Caki2 (cell line): ENCODE data around the gene CDCA4. TPM values are rescaled to one million over a fixed set of nuclear protein-coding genes. Genes with fewer than 3 reads are reported as not detected.
A peak's percentile ranks its signal among the peaks of the same experiment; 100 is the strongest.

Experiments
- DNase-seq: peaks from one replicate; pipeline ENCODE4 v3.0.0-alpha.2; 2015; ENCODE audit warnings: low read depth
- in situ Hi-C: cut with HindIII; loops from 2 replicates; pipeline ENCODE4 v1.10.0; 2016; ENCODE audit warnings: low sequenced_read_pairs, low pct_unique_long_range_greater_than_20kb, mixed read lengths
- total RNA-seq: library from RNA; depleted of rRNA; stranded (reverse); fragments of >200 nt; shearing (Covaris generic); gene quantifications from 2 replicates; pipeline ENCODE4 v1.2.3, GENCODE V29; 2014; ENCODE audit warnings: low replicate concordance

CDCA4 gene
- total RNA-seq, 1 experiment from 2014 or later, result 30.3 TPM

DNA sequence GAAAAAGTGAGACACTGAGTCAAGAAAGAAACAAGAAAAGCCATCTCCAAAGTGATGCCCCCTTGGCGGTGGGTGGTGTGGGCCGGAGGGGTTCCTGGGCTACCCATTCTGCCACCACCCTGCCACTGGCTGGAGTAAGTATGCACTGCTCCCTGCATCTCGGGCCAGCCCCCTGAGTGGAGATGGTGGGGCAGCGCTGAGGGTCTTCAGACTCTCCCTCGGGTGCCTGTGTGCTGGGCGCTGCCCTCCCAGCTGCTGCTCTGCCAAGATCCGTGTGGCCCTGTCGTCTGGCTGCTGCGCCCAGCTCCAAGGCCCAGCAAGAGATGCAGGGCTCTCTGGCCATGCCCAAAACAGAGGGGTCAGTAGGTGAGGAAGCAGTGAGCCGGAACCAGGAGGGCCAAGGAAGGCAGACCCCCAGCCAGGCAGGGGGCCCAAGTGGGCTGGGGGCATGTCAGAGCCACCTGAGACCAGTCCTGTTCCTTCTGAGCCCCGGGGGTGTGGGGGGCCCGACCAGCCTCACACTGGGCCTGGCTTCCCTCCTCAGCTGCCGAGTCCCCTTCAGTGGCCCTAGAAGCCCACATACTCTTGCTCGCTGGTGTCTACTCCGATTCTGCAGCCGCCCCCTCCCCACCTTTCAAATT lies 39.2 kb upstream of the CDCA4 start:
- in situ Hi-C loops, result no loop called here
- no peak for DNase-seq

DNA sequence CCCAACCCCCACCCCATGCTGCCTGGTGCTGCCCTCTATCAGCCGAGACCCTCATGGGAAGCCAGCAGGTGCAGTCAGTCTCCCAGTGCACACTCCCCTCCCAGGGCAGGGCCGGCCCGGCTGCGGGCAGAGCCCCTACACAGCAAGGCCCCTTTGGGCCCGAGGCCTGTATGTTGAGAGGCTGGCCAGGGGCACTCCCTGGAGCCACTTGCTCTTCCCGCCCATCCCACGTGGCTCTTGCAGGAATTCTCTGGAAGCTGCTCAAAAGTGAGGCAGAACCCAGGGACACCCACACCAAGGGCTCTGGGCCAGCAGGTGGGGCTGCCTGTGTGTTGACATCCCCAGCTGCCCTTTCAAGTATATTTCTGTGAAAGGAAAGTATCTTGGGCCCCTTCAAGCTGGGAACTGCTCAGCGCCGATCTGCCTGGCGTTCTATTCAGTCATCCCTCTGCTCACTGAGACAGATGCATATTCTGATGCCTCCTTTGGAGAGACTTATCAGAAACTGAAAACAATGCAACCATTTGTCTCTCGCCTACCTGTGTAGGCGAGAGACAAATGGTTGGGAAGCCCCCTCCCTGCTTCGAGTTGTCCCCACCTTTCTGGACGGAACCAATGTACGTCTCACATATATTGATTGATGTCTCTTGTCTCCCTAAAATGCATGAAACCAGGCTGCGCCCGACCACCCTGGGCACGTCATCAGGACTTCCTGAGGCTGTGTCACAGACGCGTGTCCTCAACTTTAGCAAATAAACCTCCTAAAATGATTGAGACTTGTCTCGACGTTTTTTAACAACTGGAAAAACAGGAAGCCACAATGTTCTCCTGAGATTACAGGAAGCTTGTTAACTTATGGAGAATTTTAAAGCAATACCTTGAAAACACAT lies 38.4 kb upstream of the CDCA4 start:
- DNase-seq, result no peak
- in situ Hi-C loops, result no loop called here

DNA sequence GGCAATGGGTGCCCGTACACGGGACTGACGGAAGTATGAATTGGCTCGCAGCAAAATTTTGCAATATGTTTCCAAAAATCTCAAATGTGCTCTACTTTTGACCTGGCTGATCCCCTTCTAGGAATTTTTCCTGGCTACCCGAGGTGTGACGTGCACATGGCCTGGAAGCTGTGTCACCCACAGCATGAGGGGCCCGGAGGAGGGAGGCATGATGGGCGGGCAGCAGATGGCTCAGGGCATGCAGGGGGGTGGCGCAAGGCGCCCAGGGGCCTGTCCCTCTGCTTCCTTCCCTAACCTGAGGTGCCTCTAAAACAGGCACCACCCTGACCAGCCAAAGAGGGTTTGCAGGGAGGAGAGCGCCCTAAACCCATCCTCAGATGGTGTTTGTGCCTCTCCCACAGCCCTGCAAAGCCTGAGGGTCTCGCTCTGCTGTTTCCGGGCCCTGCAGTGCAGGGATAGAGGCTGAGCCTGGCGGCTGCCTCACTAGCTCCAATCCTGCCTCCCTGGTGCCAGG lies 37.7 kb upstream of the CDCA4 start:
- in situ Hi-C loops, result no loop called here

DNA sequence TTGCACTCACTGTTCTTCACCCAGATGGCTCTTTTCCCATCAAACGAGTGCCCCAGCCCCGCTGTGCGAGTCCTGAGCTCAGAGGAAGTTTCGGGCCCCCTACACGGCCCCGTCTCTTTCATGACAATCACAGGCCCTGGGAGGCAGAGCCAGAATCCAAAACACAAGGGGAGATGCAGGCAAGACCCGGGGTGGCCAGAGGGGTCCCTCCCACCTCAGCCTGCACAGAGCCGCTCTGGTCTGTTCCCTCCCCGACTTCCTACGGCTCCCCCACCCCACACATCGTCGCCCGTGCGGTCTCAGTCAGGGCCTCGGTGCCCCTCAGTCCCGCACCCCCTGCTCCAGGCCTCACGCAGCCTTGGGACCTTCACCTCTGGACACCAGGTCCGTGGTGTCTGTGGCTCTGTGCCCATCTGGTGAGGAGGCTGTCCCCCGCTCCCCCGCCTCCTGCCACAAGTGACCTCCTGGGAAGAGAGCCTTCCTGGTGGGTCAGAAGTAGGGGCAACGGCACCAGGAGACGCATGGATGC lies 35.5 kb upstream of the CDCA4 start:
- in situ Hi-C loops, result no loop called here
- no peak for DNase-seq

More for the DNA sequence above, 37.7 kb upstream of the CDCA4 start:
- no peak for DNase-seq

DNA sequence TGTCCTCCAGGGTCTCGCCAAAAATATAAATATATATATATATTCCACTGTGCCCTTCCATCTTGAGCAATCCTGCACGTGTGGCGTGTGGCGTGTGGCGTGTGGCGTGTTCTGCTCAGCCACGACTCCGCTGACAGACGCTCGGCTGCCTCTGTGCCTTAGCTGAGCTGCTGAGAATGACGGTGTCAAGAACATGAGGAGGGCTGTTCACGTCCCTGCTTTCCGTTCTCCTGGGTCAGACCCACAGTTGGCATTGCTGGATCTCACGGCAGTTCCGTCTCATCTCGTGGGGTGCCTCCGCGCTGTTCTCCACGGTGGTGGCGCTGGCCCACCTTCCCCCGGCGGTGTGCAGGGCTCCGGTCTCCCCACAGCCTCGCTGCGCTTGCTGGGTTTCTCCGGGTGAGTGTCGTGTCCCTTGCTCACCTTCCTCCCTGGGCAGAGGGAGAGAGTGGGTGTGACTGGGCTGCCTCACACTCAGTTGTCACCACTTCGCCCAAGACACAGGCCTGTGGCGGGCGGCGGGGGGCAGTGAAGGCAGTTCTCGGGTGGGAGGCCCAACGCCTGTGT lies 34.9 kb upstream of the CDCA4 start:
- in situ Hi-C loops, result no loop called here
- DNase-seq, result no peak

DNA sequence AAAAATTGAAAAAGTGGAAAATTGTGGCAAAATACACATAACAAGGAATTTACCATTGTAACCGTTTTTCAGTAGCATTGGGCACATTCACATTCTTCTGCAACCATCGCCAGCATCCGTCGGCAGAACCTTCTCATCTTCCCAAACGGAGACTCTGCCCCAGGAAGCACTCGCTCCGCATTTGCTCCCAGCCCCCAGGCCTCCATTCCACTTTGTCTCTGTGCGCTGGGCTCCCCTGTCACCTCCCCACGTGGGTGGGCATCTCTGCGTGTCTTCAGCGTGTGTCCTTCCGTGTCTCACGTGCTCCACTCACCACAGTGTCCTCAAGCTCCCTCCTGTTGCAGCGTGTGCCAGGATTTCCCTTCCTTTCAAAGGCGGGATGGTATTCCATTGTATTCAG lies 34.5 kb upstream of the CDCA4 start:
- in situ Hi-C loops, result no loop called here

DNA sequence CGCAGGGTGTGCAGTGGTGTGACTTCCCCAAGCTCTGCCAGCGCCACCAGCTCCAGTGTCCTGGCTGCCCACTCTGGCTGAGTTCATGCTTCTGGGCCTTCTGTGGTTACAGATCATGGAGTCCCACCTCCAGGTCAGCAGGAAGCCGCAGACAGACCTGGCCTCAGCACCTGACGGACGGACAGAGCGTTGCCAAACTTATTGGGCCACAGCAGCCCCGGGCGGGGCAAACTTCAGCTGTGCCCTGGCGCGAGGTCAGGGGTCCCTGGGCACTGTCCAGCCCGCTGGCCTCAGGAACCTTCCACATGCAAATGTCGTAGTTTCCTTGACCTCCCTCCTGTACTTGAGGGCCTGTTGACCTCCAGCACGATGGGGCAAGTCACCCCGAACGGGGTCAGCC lies 33.1 kb upstream of the CDCA4 start:
- in situ Hi-C loops, result no loop called here
- DNase-seq, result no peak

More for the DNA sequence above, 34.5 kb upstream of the CDCA4 start:
- no peak for DNase-seq

DNA sequence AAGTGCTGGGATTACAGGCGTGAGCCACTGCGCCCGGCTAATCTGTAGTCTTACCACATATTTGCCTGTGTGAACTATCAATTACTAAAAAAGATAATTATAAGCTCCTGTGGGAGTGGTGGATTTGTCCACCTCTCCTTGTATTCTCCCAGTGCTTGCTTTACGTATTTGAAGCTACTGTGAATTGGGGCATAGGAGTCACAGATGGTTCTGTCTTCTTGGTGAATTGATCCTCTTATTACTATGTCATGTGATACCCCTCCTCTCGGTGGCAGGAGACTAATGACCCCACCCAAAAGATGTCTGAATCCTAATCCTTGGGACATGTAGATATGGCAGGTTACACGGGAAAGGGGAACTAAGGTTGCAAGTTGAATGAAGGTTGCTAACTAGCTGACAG lies 32.5 kb upstream of the CDCA4 start:
- DNase-seq, result no peak
- in situ Hi-C loops, result no loop called here

DNA sequence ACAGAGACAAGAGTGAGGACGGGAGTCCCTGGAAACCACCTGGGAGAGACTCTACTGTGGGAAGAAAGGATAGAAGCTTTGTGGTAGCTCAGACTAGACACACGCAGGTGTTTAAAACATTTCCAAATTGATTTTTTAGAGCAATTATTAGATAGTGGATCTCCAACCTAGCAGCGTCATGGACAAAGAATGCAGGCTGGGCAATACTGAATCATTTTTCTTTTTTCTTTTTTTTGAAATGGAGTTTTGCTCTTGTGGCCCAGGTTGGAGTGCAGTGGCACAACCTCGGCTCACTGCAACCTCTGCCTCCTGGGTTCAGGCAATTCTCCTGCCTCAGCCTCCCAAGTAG lies 31.2 kb upstream of the CDCA4 start:
- in situ Hi-C loops, result no loop called here
- DNase-seq, result no peak

DNA sequence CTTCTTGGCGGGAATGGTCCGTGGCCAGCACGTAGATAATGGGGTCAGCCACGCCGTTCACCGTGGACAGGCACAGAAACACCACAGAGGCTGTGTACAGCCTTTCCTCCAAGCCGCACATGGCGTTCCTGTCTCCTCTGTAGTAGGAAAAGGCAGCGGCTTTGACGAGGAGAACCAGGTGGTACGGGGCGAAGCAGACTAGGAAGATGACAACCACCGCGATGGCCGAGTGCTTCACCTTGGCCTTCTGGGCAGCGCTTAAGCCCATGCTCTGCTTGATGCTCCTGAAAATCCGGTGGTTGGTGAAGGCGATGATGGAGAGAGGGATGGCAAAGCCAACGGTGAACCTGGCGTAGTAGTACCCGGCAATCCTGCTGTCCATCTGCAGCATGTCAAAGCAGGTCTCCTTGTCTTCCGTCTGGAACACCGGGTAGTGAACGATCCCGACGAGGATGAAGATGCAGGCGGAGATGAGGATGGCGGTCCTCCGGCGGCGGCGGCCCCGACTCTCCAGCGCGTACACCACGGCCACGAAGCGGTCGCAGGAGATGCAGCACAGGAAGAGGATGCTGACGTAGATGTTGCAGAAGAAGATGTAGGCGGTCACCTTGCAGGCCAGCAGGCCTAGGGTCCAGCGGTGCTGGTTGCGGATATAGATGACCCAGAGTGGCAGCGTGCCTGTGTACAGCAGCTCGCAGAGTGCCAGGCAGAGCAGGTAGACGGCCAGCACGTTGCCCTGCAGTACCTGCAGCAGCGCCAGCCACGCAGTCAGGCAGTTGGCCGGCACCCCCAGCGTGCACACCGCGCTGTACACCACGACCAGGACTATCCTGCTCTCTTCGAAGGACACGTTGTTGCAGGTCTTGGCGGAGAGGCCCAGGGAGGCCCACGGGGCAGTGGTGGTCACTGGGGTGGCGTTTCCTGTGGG lies 30.6 kb upstream of the CDCA4 start:
- in situ Hi-C loops, result no loop called here
- no peak for DNase-seq

DNA sequence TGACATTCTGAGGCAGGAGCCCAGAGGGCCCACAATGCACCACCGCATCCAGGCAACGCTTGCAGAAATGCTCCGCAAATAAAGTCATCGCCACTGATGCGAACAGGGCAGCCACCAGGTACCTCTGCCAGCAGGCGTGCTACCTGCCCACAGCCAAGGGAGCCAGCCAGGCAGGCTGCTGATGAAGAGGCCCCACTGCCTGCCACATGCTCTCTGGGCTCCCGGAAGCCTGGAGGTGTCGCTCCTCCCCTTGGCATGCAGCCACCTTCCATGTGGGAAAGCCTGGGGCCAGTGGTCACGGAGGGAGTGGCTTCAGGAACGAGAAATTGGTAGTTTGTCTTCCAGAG lies 29.6 kb upstream of the CDCA4 start:
- in situ Hi-C loops, result no loop called here
- DNase-seq, result peak; percentile 49

DNA sequence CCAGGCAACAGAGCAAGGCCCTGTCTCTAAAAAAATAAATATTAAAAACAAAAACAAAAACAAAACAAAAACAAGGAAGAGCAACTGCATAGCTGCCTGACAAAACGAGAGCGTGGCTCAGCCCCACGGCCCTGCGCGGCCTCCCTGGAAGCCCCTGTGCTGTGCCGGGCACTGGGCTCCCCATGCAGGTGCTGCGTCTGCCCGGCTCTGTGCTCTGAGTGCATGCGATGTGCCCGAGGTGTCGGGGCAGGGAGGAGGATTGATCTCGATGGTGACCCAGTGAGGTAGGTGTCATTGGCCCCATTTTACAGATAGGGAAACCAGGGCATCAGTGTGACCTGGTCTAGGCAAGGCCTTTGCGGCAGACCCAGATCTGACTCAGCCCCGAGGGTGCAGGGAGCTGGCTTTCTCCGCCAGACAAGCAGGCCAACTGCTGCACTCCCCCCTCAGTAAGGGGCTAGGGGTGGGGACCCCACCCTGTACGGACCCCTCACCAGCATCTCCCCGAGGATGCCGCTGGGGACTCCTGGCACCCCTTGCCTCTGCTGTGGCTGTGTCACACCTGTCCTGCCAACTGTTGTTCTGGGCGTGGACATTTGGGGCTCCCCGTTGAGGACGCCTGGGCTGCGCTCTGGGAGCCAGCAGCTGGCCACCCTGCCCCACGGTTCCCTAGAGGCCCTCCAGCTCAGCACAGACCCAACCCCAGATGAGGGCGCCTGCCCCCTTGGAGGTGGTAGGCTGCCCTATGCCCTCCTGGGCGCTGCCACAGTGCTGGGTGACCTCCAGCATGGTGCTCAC lies 29.1 kb upstream of the CDCA4 start:
- in situ Hi-C loops, result no loop called here
- no peak for DNase-seq

DNA sequence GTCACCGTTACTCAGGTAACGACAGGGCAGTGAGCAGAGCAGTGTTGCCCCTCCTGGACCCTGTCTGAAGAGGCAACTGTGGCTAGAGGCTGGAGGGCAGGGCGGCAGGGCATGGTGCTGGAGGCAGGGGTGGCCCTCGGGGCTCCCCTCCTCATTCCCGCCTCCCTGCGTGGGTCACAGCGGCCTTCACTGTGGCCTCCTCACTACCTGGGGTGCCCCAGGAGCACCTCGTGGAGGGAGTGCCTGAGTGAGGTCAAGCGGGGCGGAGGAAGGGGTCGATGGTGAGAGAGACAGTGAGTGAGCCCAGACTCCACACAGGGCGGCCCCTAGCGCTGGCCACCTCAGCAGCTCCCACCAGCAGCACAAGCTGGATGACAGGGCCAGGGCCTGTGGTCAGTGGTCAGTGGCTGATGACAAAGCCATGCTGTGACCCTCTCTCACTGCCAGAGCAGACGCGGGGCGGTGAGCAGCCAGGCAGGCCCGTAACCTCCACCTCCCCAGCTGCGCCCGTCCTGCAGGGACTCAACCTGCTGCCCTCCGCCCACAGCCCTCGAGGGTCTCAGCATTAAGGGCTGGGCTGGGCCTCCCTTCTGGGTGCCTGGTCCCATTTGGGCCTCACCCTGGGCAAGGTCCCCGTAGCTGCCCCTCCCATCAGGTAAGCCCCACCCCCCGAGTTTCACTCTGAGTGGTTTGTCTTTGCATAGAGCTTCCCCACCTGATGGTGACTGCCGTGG lies 26.6 kb upstream of the CDCA4 start:
- in situ Hi-C loops, result no loop called here
- DNase-seq, result no peak

DNA sequence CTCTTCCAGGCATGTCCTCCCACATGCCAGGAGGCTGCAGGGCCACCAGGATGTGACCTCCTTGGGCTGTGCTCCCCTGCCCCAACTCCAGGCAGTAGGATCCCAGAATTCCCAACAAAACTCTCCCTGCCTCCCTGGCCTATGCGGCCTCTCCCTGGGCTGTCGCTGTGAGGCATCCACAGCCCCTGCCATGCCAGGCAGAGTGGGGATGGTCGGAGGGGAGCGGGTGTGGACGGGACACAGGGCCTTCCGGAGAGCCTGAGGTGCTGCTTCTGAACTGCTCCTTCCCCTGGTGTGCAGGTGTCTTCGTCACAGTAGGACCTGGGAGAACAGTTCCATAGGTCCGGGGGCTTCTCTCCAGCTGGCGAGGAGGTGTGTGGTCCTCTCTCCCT lies 26.0 kb upstream of the CDCA4 start:
- in situ Hi-C loops, result no loop called here
- DNase-seq, result no peak

DNA sequence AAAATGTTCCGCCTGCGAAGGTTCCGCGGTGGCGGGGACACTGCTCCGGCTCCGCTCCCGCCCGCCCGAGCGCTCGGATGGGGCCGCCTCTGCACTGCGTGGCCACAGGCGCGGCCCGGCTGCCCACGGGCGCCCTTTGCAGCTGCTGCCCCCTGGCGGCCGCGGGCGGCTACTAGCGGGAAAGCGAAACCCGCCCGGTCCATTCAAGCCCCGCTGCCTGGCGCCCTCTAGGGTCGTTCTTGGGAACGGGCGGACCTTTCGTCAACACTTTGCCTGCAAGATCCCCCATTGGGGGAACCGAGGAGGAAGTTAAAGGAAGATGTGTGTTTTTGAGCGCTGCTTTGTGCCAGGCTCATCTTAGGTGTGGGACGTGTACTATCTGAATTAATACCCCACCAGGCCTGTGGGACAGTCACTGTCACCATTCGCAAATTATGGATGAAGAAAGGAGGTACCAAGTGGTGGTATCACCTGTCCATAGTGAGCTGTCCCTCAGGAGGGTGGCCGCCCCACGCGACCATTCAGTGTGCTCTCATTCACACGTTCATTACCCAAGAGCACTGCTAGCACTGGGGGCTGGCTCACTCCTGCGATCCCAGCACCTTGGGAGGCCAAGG lies 24.9 kb upstream of the CDCA4 start:
- in situ Hi-C loops, result no loop called here
- peak; percentile 36 for DNase-seq

DNA sequence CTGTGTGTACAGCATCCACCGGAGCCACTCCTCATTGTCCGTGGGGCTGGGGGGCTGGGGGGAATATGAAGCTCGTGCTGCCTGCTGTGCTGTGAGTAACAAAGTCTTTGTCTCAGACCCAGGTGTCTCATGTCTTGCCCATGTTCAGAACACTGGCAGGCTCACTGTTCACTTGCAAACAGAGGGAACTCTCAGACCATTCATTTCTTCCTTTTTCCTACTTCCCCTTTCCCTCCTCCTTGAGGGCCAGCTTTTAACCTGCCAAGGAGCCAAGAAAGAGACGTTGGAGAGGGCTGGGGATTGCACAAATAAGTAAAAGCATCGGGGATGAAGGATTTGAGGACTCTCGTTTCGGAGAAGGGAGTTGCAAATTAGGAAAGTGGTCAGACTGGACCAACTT lies 22.8 kb upstream of the CDCA4 start:
- in situ Hi-C loops, result no loop called here
- DNase-seq, result no peak

DNA sequence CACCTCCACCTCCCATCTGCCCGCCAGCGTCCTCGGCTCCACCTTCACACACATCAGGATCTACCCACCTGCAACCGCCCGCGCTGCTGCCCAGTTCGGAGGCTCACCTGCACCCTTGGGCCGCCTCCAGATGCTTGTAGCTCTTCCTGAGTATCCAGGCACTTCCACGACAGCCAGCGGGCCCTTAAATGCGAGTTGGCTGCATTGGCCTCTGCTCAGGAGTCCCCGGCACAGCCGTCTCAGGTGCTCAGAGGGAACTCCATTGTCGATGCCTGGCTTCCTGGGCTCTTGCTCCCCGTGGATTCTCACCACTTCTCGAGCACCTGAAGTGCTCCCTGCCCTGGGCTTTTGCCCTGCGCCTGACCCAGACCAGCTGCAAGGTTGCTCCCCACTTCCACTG lies 21.9 kb upstream of the CDCA4 start:
- in situ Hi-C loops, result no loop called here
- DNase-seq, result no peak
